Mucosa of rectum (tissue), 2 donors: ENCODE measurements around the gene EPHB1.
A peak's percentile ranks its signal among the peaks of the same experiment; 100 is the strongest.

Source experiments
- H3K27ac ChIP-seq, 2 donors: one replicate each; pipeline ENCODE4 v1.7.0; 2013; ENCODE audit warnings: inconsistent platforms in 2 of 2, low read depth in 2 of 2, low read length in 2 of 2
- H3K27me3 ChIP-seq, 2 donors: one replicate each; pipeline ENCODE4 v1.7.0; 2013; ENCODE audit warnings: low read length in 2 of 2; ENCODE audit not compliant: control insufficient read depth in 2 of 2, insufficient read depth in 2 of 2
- H3K36me3 ChIP-seq, 2 donors: one replicate each; pipeline ENCODE4 v1.7.0; 2013; ENCODE audit warnings: low read length in 2 of 2; ENCODE audit not compliant: control insufficient read depth in 2 of 2, insufficient read depth in 2 of 2
- H3K4me1 ChIP-seq, 2 donors: one replicate each; pipeline ENCODE4 v1.7.0; 2013; ENCODE audit warnings: low read length in 2 of 2, mild to moderate bottlenecking in 1 of 2; ENCODE audit not compliant: control insufficient read depth in 2 of 2, insufficient read depth in 2 of 2
- H3K4me3 ChIP-seq, 2 donors: one replicate each; pipeline ENCODE4 v1.7.0; 2013; ENCODE audit warnings: low read length in 2 of 2
- H3K9ac ChIP-seq, 2 donors: one replicate each; pipeline ENCODE4 v1.7.0; 2013; ENCODE audit warnings: low read length in 2 of 2, low read depth in 1 of 2, mild to moderate bottlenecking in 1 of 2
- H3K9me3 ChIP-seq, 2 donors: one replicate each; pipeline ENCODE4 v1.7.0; 2013; ENCODE audit warnings: low read length in 2 of 2; ENCODE audit not compliant: control insufficient read depth in 2 of 2
- donor health status: healthy.
- donor health status: Normal muscosa, but diverticular disease.

EPHB1 gene

GRCh38 chr3:134794950-134795745 lies at the start of gene EPHB1:
Gene EPHB1 (plus strand): TSS chr3:134795260.
- Histone ChIP-seq H3K9ac (no peak within 1 kb of the TSS), H3K4me3 (peak within 1 kb of the TSS; percentile 65 to 71), H3K27ac (no peak within 1 kb of the TSS), H3K9me3 (no peaks in the 10 kb centered on the region), H3K4me1 (peaks cover 0 to 6% of the 10 kb centered on the region in 2 donors), H3K36me3 (no peaks in the 10 kb centered on the region), H3K27me3 (peaks cover 31 to 32% of the 10 kb centered on the region in 2 donors)

- H3K27me3 ChIP-seq: no peaks in the 10 kb centered on the region
- H3K36me3 ChIP-seq: no peaks in the 10 kb centered on the region
- no peak overlapping the region for H3K9ac ChIP-seq
- H3K27ac ChIP-seq: no peak overlapping the region
- no peaks in the 10 kb centered on the region for H3K4me1 ChIP-seq
- H3K4me3 ChIP-seq: no peak overlapping the region
- no peaks in the 10 kb centered on the region for H3K9me3 ChIP-seq
These were observed 46.4 kb upstream of the EPHB1 start for GRCh38 chr3:134748698-134749097.

GRCh38 chr3:134749174-134749573 lies 45.9 kb upstream of the EPHB1 start:
- Histone ChIP-seq H3K4me3 (no peak overlapping the region), H3K9me3 (no peaks in the 10 kb centered on the region), H3K27ac (no peak overlapping the region), H3K36me3 (no peaks in the 10 kb centered on the region), H3K27me3 (no peaks in the 10 kb centered on the region), H3K4me1 (no peaks in the 10 kb centered on the region), H3K9ac (no peak overlapping the region)

- Histone ChIP-seq H3K4me3 (no peak overlapping the region), H3K27me3 (no peaks in the 10 kb centered on the region), H3K9me3 (no peaks in the 10 kb centered on the region), H3K9ac (no peak overlapping the region), H3K36me3 (no peaks in the 10 kb centered on the region), H3K4me1 (no peaks in the 10 kb centered on the region), H3K27ac (no peak overlapping the region)
These were observed 45.1 kb upstream of the EPHB1 start for GRCh38 chr3:134749802-134750553.

GRCh38 chr3:134751831-134752230 lies 43.2 kb upstream of the EPHB1 start:
- Histone ChIP-seq H3K27me3 (no peaks in the 10 kb centered on the region), H3K4me1 (no peaks in the 10 kb centered on the region), H3K4me3 (no peak overlapping the region), H3K27ac (no peak overlapping the region), H3K9me3 (no peaks in the 10 kb centered on the region), H3K9ac (no peak overlapping the region), H3K36me3 (no peaks in the 10 kb centered on the region)

GRCh38 chr3:134752761-134753461 lies 42.1 kb upstream of the EPHB1 start:
- Histone ChIP-seq H3K4me3 (no peak overlapping the region), H3K27ac (no peak overlapping the region), H3K9me3 (no peaks in the 10 kb centered on the region), H3K27me3 (no peaks in the 10 kb centered on the region), H3K9ac (no peak overlapping the region), H3K4me1 (no peaks in the 10 kb centered on the region), H3K36me3 (no peaks in the 10 kb centered on the region)

GRCh38 chr3:134753999-134754742 lies 40.9 kb upstream of the EPHB1 start:
- H3K27me3 ChIP-seq: no peaks in the 10 kb centered on the region

GRCh38 chr3:134754768-134755559 lies 40.1 kb upstream of the EPHB1 start:
- H3K9ac ChIP-seq: no peak overlapping the region
- no peaks in the 10 kb centered on the region for H3K4me1 ChIP-seq
- H3K9me3 ChIP-seq: no peaks in the 10 kb centered on the region
- no peak overlapping the region for H3K4me3 ChIP-seq
- no peak overlapping the region for H3K27ac ChIP-seq
- H3K27me3 ChIP-seq: no peaks in the 10 kb centered on the region
- no peaks in the 10 kb centered on the region for H3K36me3 ChIP-seq

More at GRCh38 chr3:134753999-134754742, 40.9 kb upstream of the EPHB1 start:
- Histone ChIP-seq H3K9ac (no peak overlapping the region), H3K9me3 (no peaks in the 10 kb centered on the region), H3K36me3 (no peaks in the 10 kb centered on the region), H3K4me3 (no peak overlapping the region), H3K27ac (no peak overlapping the region), H3K4me1 (no peaks in the 10 kb centered on the region)

- H3K9ac ChIP-seq: no peak overlapping the region
- no peak overlapping the region for H3K4me3 ChIP-seq
- H3K9me3 ChIP-seq: no peaks in the 10 kb centered on the region
- no peaks in the 10 kb centered on the region for H3K4me1 ChIP-seq
- H3K27me3 ChIP-seq: no peaks in the 10 kb centered on the region
- H3K36me3 ChIP-seq: no peaks in the 10 kb centered on the region
- no peak overlapping the region for H3K27ac ChIP-seq
These were observed 39.2 kb upstream of the EPHB1 start for GRCh38 chr3:134755821-134756220.
